OCI-LY7 (cell line): ENCODE data around the gene RNF212. TPM values are rescaled to one million over a fixed set of nuclear protein-coding genes. Genes with fewer than 3 reads are reported as not detected.

ENCODE experiments used
- BruUV-seq: library from RNA; stranded (reverse); fragments of 400-500 nt; replicated peaks from 2 replicates; lab custom pipeline; 2021; lab: Mats Ljungman, UMichigan
- CTCF ChIA-PET: fragments of 300-600 bp; sonication (Branson Sonifier 250); formaldehyde crosslinking; loops from one replicate; lab custom pipeline; 2022; ENCODE audit warnings: antibody characterized with exemption; ENCODE audit not compliant: unreplicated experiment; lab: Charles Lee
- POLR2A ChIA-PET: fragments of 300-600 bp; sonication (Branson Sonifier 250); formaldehyde crosslinking; loops from one replicate; lab custom pipeline; 2022; ENCODE audit warnings: antibody characterized with exemption; lab: Charles Lee
- DNase-seq: peaks from one replicate; pipeline ENCODE4 v3.0.0-alpha.2; 2015; ENCODE audit warnings: low spot score
- H2AFZ ChIP-seq: fragments of 200-600 bp; sonication (generic), shearing (Covaris generic); 2 replicates; pipeline ENCODE4 v1.6.1; 2014; ENCODE audit warnings: mild to moderate bottlenecking, antibody characterized with exemption, low read length, moderate library complexity
- H3K27ac ChIP-seq: fragments of 200-600 bp; sonication (generic); 2 replicates; pipeline ENCODE4 v1.5.1; 2014; ENCODE audit warnings: mixed run types, low read depth, mild to moderate bottlenecking, moderate library complexity, low read length, inconsistent platforms; ENCODE audit not compliant: poor library complexity, severe bottlenecking
- H3K36me3 ChIP-seq: fragments of 200-600 bp; sonication (generic); 2 replicates; pipeline ENCODE4 v1.6.1; 2014; ENCODE audit warnings: mild to moderate bottlenecking, antibody characterized with exemption, low read length, moderate library complexity, mixed read lengths; ENCODE audit not compliant: insufficient read depth
- H3K4me1 ChIP-seq: fragments of 200-600 bp; sonication (generic); 2 replicates; pipeline ENCODE4 v1.5.1; 2014; ENCODE audit warnings: mild to moderate bottlenecking, low read length; ENCODE audit not compliant: insufficient read depth, poor library complexity, severe bottlenecking
- H3K4me2 ChIP-seq: fragments of 200-600 bp; sonication (generic); 2 replicates; pipeline ENCODE4 v1.6.1; 2014; ENCODE audit warnings: mild to moderate bottlenecking, low read length
- H3K4me3 ChIP-seq: fragments of 200-600 bp; sonication (generic); 2 replicates; pipeline ENCODE4 v1.5.1; 2014; ENCODE audit warnings: mild to moderate bottlenecking, low read depth, low read length; ENCODE audit not compliant: poor library complexity, severe bottlenecking
- H3K79me2 ChIP-seq: fragments of 200-600 bp; sonication (generic); 2 replicates; pipeline ENCODE4 v1.6.1; 2016; ENCODE audit warnings: low read depth, mild to moderate bottlenecking, low read length, moderate library complexity, mixed read lengths; ENCODE audit not compliant: insufficient read depth
- H3K9me2 ChIP-seq: fragments of 200-600 bp; sonication (generic); 2 replicates; pipeline ENCODE4 v1.6.1; 2016; ENCODE audit warnings: mild to moderate bottlenecking, low read length, mixed read lengths; ENCODE audit not compliant: insufficient read depth
- H3K9me3 ChIP-seq: fragments of 200-600 bp; sonication (generic); 2 replicates; pipeline ENCODE4 v1.6.1; 2014; ENCODE audit warnings: mild to moderate bottlenecking, mixed run types, low read length, mixed read lengths
- H4K20me1 ChIP-seq: fragments of 200-600 bp; sonication (generic); 2 replicates; pipeline ENCODE4 v1.6.1; 2014; ENCODE audit warnings: mild to moderate bottlenecking, antibody characterized with exemption, low read length, moderate library complexity, mixed read lengths; ENCODE audit not compliant: insufficient read depth
- CTCF ChIP-seq: fragments of 200-600 bp; sonication (generic); conservative IDR thresholded peaks from 2 replicates; pipeline ENCODE4 v1.5.1; 2014; ENCODE audit warnings: mild to moderate bottlenecking, antibody characterized with exemption, low read length, moderate library complexity, mixed read lengths
- EZH2phosphoT487 ChIP-seq: fragments of 200-600 bp; sonication (generic); IDR thresholded peaks from 2 replicates; pipeline ENCODE4 v1.6.1; 2018; ENCODE audit warnings: low read depth, borderline replicate concordance, mild to moderate bottlenecking, mixed run types, antibody characterized with exemption, low read length, moderate library complexity, mixed read lengths
- intact Hi-C: fragments of 100-400 bp; cut with micrococcal nuclease; formaldehyde crosslinking; loops from one replicate; pipeline ENCODE4 v1.10.0; 2022; ENCODE audit not compliant: unreplicated experiment
- total RNA-seq, 2 experiments: library from RNA; depleted of rRNA in 1 of 2; stranded (reverse); fragments of >200 nt in 1 of 2; shearing (Covaris generic) in 1 of 2; gene quantifications; 2 replicates each; pipeline ENCODE4 v1.2.3, GENCODE V29; 2014 to 2022

RNF212 gene
- total RNA-seq, 2 experiments from 2014 or later: not detected

- Histone ChIP-seq H3K9me3 (no peaks in the 10 kb centered on the region), H3K36me3 (no peaks in the 10 kb centered on the region), H3K4me1 (no peaks in the 10 kb centered on the region), H3K79me2 (no peaks in the 10 kb centered on the region), H3K27ac (no peak overlapping the region), H2AFZ (no peak overlapping the region), H3K4me3 (no peak overlapping the region), H3K4me2 (no peak overlapping the region), H4K20me1 (no peaks in the 10 kb centered on the region), H3K9me2 (no peaks in the 10 kb centered on the region)
- intact Hi-C loops: no loop called here
- BruUV-seq: no TSS peak
- CTCF ChIA-PET: no interaction called here
- POLR2A ChIA-PET: interaction anchor here (0.7 kb wide), 1 partner anchor 124 kb away, joined by 3 read pairs; no protein-coding TSS in a partner anchor
- no peak for DNase-seq
- no peak for TF ChIP-seq EZH2phosphoT487
- no peak for TF ChIP-seq CTCF
These were observed 79.4 kb downstream of the RNF212 start for GRCh38 chr4:1033840-1034551.

DNA sequence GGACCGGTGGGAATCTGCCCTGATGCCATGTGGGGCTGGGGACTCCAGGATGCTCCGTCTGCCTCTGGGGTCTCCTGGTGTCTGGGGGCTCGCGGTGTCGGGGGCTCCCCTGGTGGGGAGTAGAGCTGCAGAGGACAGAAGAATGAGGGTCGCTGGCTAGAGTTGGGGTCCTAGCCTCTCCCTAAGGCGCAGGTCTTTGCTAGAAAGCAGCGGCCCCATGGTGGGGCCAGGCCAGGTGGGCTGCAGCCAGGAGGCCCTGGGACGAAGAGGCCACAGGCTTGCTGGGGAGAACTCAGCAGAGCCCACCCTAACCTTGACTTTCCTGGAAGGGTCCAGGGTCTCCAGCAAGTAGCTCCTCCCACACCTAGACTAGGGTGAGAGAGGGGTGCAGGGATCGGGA lies 80.5 kb downstream of the RNF212 start:
- no peak overlapping the region for H3K4me3 ChIP-seq
- no peak overlapping the region for H3K4me2 ChIP-seq
- TF ChIP-seq EZH2phosphoT487 (no peak), CTCF (no peak)
- intact Hi-C loops: no loop called here
- no peaks in the 10 kb centered on the region for H3K9me3 ChIP-seq
- BruUV-seq: no TSS peak
- POLR2A ChIA-PET: no interaction called here
- H3K4me1 ChIP-seq: no peaks in the 10 kb centered on the region
- H3K36me3 ChIP-seq: no peaks in the 10 kb centered on the region
- no peaks in the 10 kb centered on the region for H4K20me1 ChIP-seq
- CTCF ChIA-PET: no interaction called here
- no peak overlapping the region for H2AFZ ChIP-seq
- no peaks in the 10 kb centered on the region for H3K79me2 ChIP-seq
- no peak for DNase-seq
- H3K9me2 ChIP-seq: no peaks in the 10 kb centered on the region
- H3K27ac ChIP-seq: no peak overlapping the region
